Measurements from ENCODE around the gene KCND3. TPM values are rescaled to one million over a fixed set of nuclear protein-coding genes. Genes with fewer than 3 reads are reported as not detected.

Gene KCND3
- total RNA-seq, 1 donor from 2014 or later, result 0.06 TPM

DNA sequence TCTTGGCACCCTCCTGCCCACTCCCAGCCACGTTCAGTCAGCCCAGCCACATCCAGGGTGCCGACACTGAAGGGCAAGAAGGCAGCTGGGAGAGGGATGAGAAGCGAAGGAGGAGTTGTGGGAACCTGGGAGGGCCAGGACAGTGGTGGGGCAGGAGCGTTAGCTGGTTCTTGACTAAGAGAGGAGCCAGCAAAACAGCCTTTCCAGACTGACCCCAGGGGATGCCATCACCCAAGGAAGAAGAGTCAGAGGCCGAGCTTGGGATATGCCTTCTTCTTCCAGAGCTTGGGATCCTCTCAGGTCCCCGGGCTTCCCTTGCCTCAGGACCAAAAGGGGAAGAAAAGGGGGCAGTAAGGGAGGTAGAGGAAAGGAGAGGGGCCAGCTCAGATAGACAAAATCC lies 257.5 kb downstream of the KCND3 start:
- Histone ChIP-seq H3K4me1 (peaks cover 45% of the 10 kb centered on the region), H3K4me3 (no peak overlapping the region), H4K20me1 (ENCODE audit: low read depth) (peaks cover 30% of the 10 kb centered on the region), H3K9ac (no peak overlapping the region), H3K36me3 (no peaks in the 10 kb centered on the region), H2AFZ (replicated peaks) (no peak overlapping the region), H3K27ac (no peak overlapping the region), H3K4me2 (no peak overlapping the region), H3F3A (ENCODE audit: low read depth) (peaks cover 27% of the 10 kb centered on the region), H3K9me3 (ENCODE audit: low read depth) (no peaks in the 10 kb centered on the region), H3K27me3 (no peaks in the 10 kb centered on the region), H3K79me2 (ENCODE audit: low read depth) (peaks cover 25% of the 10 kb centered on the region)
- no peak for DNase-seq (ENCODE audit: low spot score)
- TF ChIP-seq, protein P1, sequence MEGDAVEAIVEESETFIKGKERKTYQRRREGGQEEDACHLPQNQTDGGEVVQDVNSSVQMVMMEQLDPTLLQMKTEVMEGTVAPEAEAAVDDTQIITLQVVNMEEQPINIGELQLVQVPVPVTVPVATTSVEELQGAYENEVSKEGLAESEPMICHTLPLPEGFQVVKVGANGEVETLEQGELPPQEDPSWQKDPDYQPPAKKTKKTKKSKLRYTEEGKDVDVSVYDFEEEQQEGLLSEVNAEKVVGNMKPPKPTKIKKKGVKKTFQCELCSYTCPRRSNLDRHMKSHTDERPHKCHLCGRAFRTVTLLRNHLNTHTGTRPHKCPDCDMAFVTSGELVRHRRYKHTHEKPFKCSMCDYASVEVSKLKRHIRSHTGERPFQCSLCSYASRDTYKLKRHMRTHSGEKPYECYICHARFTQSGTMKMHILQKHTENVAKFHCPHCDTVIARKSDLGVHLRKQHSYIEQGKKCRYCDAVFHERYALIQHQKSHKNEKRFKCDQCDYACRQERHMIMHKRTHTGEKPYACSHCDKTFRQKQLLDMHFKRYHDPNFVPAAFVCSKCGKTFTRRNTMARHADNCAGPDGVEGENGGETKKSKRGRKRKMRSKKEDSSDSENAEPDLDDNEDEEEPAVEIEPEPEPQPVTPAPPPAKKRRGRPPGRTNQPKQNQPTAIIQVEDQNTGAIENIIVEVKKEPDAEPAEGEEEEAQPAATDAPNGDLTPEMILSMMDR (IDR thresholded peaks at IDR 0.05), result no peak
- no peak for TF ChIP-seq EZH2phosphoT487 (IDR thresholded peaks at IDR 0.05)
- TF ChIP-seq EZH2 (IDR thresholded peaks at IDR 0.05), result no peak
- H3K36me3 Mint-ChIP-seq, result no peaks in the 10 kb centered on the region
- H3K27ac Mint-ChIP-seq, result no peak overlapping the region
- no peaks in the 10 kb centered on the region for H3K9me3 Mint-ChIP-seq
- H3K4me3 Mint-ChIP-seq, result no peak overlapping the region
- peaks cover 7% of the 10 kb centered on the region for H3K27me3 Mint-ChIP-seq (ENCODE audit: insufficient read depth, low read depth)
- H3K4me1 Mint-ChIP-seq, result peaks cover 18% of the 10 kb centered on the region

DNA sequence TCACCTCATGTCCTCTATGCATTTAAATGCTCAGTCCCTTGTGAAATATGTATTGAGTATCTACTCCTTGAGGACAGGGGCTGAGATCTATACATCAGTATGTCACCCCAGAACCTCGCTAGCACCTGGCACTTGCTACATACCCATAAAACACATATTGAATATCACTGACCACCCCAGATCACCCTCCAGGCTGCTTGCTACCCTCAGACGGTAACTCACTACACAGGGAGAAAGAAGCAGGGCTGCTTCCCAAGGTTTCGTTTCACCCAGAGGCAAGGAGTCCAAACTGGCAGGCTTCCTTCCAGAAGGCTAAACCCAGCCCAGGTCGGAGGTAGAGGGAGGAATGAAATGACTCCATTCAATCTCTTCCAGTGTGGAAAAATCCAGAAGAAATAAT lies 258.8 kb downstream of the KCND3 start:
- Histone ChIP-seq H3K27me3 (no peaks in the 10 kb centered on the region), H3K9ac (no peak overlapping the region), H3K79me2 (ENCODE audit: low read depth) (peaks cover 22% of the 10 kb centered on the region), H3K4me1 (peaks cover 37% of the 10 kb centered on the region), H3K36me3 (no peaks in the 10 kb centered on the region), H3F3A (ENCODE audit: low read depth) (peaks cover 20% of the 10 kb centered on the region), H2AFZ (replicated peaks) (no peak overlapping the region), H3K4me2 (no peak overlapping the region), H3K4me3 (no peak overlapping the region), H3K27ac (no peak overlapping the region), H3K9me3 (ENCODE audit: low read depth) (no peaks in the 10 kb centered on the region), H4K20me1 (ENCODE audit: low read depth) (peaks cover 19% of the 10 kb centered on the region)
- Mint-ChIP-seq H3K4me3 (no peak overlapping the region), H3K27me3 (ENCODE audit: insufficient read depth, low read depth) (peaks cover 3% of the 10 kb centered on the region), H3K36me3 (no peaks in the 10 kb centered on the region), H3K9me3 (no peaks in the 10 kb centered on the region), H3K4me1 (peaks cover 18% of the 10 kb centered on the region), H3K27ac (no peak overlapping the region)
- DNase-seq (ENCODE audit: low spot score), result no peak
- TF ChIP-seq EZH2 (IDR thresholded peaks at IDR 0.05), result no peak
- TF ChIP-seq EZH2phosphoT487 (IDR thresholded peaks at IDR 0.05), result no peak
- TF ChIP-seq, protein P1 (IDR thresholded peaks at IDR 0.05), result no peak

DNA sequence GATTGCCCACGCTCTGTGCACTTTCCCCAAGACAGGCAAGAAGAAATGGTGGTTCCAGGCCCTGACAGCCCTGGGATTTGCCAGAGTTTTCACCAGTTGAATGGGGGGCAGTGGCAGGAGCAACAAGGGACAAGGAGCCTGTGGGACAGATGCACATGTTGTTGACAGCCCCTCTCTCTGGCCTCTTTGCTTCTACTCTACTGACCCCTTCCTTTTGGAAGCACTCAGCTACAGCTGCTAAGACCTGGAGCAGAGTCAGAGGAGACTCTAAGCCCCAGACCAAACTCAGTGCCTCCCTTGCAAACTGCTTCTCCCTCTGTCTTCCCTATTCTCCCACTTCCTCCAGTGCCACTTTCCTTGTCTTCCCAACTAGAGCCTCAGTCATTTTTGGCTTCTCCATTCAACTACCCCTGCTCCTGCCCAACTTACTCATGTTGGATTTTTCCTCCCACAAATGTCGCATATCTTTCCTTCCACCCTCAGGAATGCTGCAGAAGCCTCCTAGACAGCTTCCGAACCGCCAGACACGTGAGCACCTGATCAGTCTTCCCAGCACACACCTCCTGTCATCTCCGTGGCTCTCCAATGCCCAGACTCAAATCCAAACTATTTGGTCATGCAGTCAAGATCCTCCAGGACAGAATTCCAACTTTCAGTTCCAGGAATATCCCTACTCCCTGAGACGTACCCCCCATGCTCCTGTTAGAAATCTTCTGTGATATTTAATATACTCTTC lies 259.4 kb downstream of the KCND3 start:
- H3K36me3 ChIP-seq, result no peaks in the 10 kb centered on the region
- Mint-ChIP-seq H3K4me1 (peaks cover 23% of the 10 kb centered on the region), H3K27me3 (ENCODE audit: insufficient read depth, low read depth) (peaks cover 6% of the 10 kb centered on the region), H3K36me3 (no peaks in the 10 kb centered on the region), H3K9me3 (no peaks in the 10 kb centered on the region), H3K4me3 (no peak overlapping the region), H3K27ac (peak overlapping the region; percentile 1)
- H3K27me3 ChIP-seq, result no peaks in the 10 kb centered on the region
- H3K79me2 ChIP-seq (ENCODE audit: low read depth), result peaks cover 17% of the 10 kb centered on the region
- no peak overlapping the region for H3K27ac ChIP-seq
- H3K4me1 ChIP-seq, result peaks cover 37% of the 10 kb centered on the region
- no peak overlapping the region for H2AFZ ChIP-seq (replicated peaks)
- TF ChIP-seq EZH2 (IDR thresholded peaks at IDR 0.05), result no peak
- TF ChIP-seq EZH2phosphoT487 (IDR thresholded peaks at IDR 0.05), result no peak
- TF ChIP-seq, protein P1 (IDR thresholded peaks at IDR 0.05), result no peak
- H4K20me1 ChIP-seq (ENCODE audit: low read depth), result peaks cover 20% of the 10 kb centered on the region
- H3F3A ChIP-seq (ENCODE audit: low read depth), result peaks cover 20% of the 10 kb centered on the region
- no peak for DNase-seq (ENCODE audit: low spot score)
- no peak overlapping the region for H3K9ac ChIP-seq
- peak overlapping the region; percentile 63 for H3K4me2 ChIP-seq
- no peak overlapping the region for H3K4me3 ChIP-seq
- H3K9me3 ChIP-seq (ENCODE audit: low read depth), result no peaks in the 10 kb centered on the region

All from neural progenitor cell (in vitro differentiated cells).